ENCODE measurements around the gene ABHD16B. TPM values are rescaled to one million over a fixed set of nuclear protein-coding genes. Genes with fewer than 3 reads are reported as not detected.

The ABHD16B gene
- total RNA-seq, 2 donors from 2014 or later: not detected

- intact Hi-C loops (cut with DNase I): no loop called here
- no peaks in the 10 kb centered on the region for H3K36me3 ChIP-seq
- H3K9me3 ChIP-seq: no peaks in the 10 kb centered on the region
- no peak overlapping the region for H3K9ac ChIP-seq (ENCODE audit: low read depth in 2 of 2, low read length in 2 of 2)
- peaks cover 7% of the 10 kb centered on the region for H3K27me3 ChIP-seq
- H3K4me1 ChIP-seq: peaks cover 10% of the 10 kb centered on the region
- TF ChIP-seq CTCF (IDR thresholded peaks at IDR 0.05): no peak
- no peak overlapping the region for H3K4me3 ChIP-seq
- DNase-seq: no peak
- H3K27ac ChIP-seq: no peak overlapping the region
Measured at GRCh38 chr20:63836458-63837344, 24.6 kb upstream of the ABHD16B start.

- no peaks in the 10 kb centered on the region for H3K9me3 ChIP-seq
- no peak overlapping the region for H3K27ac ChIP-seq
- H3K4me1 ChIP-seq: peaks cover 10% of the 10 kb centered on the region
- intact Hi-C loops (cut with DNase I): no loop called here
- H3K36me3 ChIP-seq: no peaks in the 10 kb centered on the region
- DNase-seq: no peak
- no peak for TF ChIP-seq CTCF (IDR thresholded peaks at IDR 0.05)
- H3K9ac ChIP-seq (ENCODE audit: low read depth in 2 of 2, low read length in 2 of 2): no peak overlapping the region
- H3K27me3 ChIP-seq: peaks cover 6% of the 10 kb centered on the region
- H3K4me3 ChIP-seq: no peak overlapping the region
Measured at GRCh38 chr20:63837479-63837878, 23.8 kb upstream of the ABHD16B start.

- intact Hi-C loops (cut with DNase I): no loop called here
- Histone ChIP-seq H3K9me3 (no peaks in the 10 kb centered on the region), H3K36me3 (no peaks in the 10 kb centered on the region), H3K27me3 (no peaks in the 10 kb centered on the region), H3K4me1 (peaks cover under 1% of the 10 kb centered on the region), H3K9ac (ENCODE audit: low read depth in 2 of 2, low read length in 2 of 2) (no peak overlapping the region), H3K27ac (no peak overlapping the region), H3K4me3 (no peak overlapping the region)
- no peak for TF ChIP-seq CTCF (IDR thresholded peaks at IDR 0.05)
- DNase-seq: no peak
Measured at GRCh38 chr20:63839620-63840019, 21.7 kb upstream of the ABHD16B start.

- no peaks in the 10 kb centered on the region for H3K36me3 ChIP-seq
- H3K4me3 ChIP-seq: no peak overlapping the region
- H3K27ac ChIP-seq: no peak overlapping the region
- peaks cover 4% of the 10 kb centered on the region for H3K27me3 ChIP-seq
- H3K9me3 ChIP-seq: no peaks in the 10 kb centered on the region
- no peak for DNase-seq
- H3K9ac ChIP-seq (ENCODE audit: low read depth in 2 of 2, low read length in 2 of 2): no peak overlapping the region
- no peak for TF ChIP-seq CTCF (IDR thresholded peaks at IDR 0.05)
- intact Hi-C loops (cut with DNase I): no loop called here
- H3K4me1 ChIP-seq: no peaks in the 10 kb centered on the region
Measured at GRCh38 chr20:63840405-63840828, 20.9 kb upstream of the ABHD16B start.

GRCh38 chr20:63842258-63842657, 19.0 kb upstream of the ABHD16B start:
- Histone ChIP-seq H3K4me3 (no peak overlapping the region), H3K36me3 (no peaks in the 10 kb centered on the region), H3K9ac (ENCODE audit: low read depth in 2 of 2, low read length in 2 of 2) (no peak overlapping the region), H3K27ac (no peak overlapping the region), H3K27me3 (peaks cover 14% of the 10 kb centered on the region), H3K4me1 (no peaks in the 10 kb centered on the region), H3K9me3 (no peaks in the 10 kb centered on the region)
- no peak for DNase-seq
- TF ChIP-seq CTCF (IDR thresholded peaks at IDR 0.05): no peak
- intact Hi-C loops (cut with DNase I): no loop called here

Data from colonic mucosa (tissue), 4 donors.